NCI-H1694 treated with DMSO at 0.1 percent for 48 hours (cell line): ENCODE measurements around the gene HSD17B12.
"Not testable (repeated sequence)": the region's sequence is repeated elsewhere in the genome, so short reads cannot be mapped to it uniquely, and the experiment has no call there.

Experiments
- DNase-seq: peaks from one replicate; lab custom pipeline; 2025; lab: John Stamatoyannopoulos, UW

Gene HSD17B12

GRCh38 chr11:43747130-43747802 is 66.7 kb downstream of the HSD17B12 start:
- DNase-seq: no peak

- DNase-seq: no peak
Observed at GRCh38 chr11:43748095-43748494, 67.6 kb downstream of the HSD17B12 start.

DNA sequence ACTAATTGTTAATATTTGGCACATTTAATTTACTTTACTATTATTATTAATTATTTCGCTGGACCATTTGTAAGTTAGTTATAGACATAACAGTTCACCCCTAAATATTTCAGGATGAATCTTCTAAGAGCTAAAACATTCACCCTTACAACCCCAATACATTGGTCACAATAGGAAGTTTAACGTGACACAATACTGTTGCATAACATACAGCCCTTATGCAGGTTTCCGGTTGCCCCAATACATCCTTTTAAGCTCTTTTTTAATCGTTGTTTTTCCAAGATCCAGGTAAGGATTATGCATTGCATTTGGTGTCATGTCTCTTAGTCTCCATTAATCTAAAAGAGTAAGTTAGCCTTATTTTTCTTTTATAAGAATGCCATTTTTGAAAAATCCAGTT is 71.2 kb downstream of the HSD17B12 start:
- DNase-seq: no peak

DNA sequence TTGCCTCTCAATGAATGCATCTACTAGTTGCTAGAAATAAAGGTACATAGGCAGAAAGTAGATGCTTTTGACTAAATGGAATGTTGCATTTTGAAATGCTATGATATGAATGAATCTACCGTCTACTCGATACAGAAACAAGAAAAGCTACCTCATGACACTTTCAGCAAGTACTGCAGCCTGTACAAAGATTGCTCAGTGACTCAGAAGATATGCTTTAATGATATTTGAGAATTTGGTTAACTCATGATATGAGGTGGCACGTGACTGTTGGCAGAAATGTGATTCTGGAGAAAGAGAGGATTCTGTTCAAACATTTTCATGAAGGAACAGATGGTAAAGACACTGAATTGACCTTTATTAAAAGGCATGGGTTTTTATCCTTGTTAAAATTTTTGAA is 76.0 kb downstream of the HSD17B12 start:
- DNase-seq: no peak

- DNase-seq: no peak
Observed at GRCh38 chr11:43758927-43759326, 78.4 kb downstream of the HSD17B12 start.

- DNase-seq: no peak
Observed at GRCh38 chr11:43760902-43761301, 80.4 kb downstream of the HSD17B12 start.

DNA sequence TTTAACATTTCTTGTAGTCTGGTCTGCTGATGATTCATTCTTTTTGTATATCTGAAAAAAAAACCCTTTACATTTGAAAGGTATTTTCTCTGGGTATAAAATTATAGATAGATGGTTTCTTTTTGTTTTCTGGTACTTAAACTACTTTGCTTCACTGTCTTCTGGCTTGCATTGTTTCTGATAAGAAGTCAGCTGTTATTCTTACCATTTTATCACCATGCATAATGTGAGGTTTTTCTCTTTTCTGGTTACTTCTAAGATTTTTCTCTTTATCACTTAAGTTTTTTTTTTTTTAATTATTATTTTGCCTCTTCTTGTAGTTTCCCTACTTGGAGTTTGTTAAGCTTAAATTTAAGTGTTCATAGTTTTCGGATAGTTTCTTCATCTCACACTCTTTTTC is 84.7 kb downstream of the HSD17B12 start:
- DNase-seq: no peak

- not testable (repeated sequence) for DNase-seq
Observed at GRCh38 chr11:43768654-43769053, 88.1 kb downstream of the HSD17B12 start.

DNA sequence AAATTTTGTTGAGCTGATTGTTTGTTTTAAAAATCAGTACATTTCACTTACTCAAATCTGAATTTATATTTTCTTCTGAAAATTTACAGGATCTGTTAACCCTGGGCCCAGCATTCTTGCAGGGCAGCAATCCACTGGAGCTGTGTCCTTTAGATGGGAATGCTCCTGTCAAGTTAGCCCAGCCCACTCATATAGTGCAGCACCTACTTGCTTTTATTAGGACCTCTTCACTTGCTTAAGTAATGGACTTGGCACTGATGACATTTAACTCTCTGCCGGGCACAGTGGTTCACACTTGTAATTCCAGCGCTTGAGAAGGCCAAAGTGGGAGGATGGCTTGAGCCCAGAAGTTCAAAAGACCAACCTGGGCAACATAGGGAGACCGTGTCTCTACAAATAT is 89.6 kb downstream of the HSD17B12 start:
- no peak for DNase-seq

GRCh38 chr11:43772733-43773132 is 92.2 kb downstream of the HSD17B12 start:
- DNase-seq: no peak

DNA sequence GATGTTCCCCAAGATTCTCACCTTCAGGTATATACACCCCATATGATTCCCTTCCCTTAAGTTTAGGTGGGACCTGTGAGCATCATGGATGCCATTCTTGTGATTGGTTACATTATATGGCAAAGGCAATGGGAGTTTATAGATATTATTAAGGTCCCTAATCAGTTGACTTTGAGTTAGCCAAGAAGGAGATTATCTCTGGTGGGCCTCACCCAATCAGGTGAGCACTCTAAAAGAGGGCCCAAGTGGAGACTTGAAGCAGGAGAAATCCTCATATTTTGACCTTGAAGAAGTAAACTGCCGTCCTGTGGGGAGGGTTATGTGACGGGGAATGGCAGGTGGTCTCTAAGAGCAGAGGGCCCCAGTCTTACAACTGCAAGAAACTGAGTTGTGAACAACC is 94.2 kb downstream of the HSD17B12 start:
- DNase-seq: no peak

GRCh38 chr11:43779306-43779705 is 98.8 kb downstream of the HSD17B12 start:
- DNase-seq: no peak

GRCh38 chr11:43784301-43784700 is 103.8 kb downstream of the HSD17B12 start:
- no peak for DNase-seq

GRCh38 chr11:43784866-43785265 is 104.3 kb downstream of the HSD17B12 start:
- DNase-seq: no peak

DNA sequence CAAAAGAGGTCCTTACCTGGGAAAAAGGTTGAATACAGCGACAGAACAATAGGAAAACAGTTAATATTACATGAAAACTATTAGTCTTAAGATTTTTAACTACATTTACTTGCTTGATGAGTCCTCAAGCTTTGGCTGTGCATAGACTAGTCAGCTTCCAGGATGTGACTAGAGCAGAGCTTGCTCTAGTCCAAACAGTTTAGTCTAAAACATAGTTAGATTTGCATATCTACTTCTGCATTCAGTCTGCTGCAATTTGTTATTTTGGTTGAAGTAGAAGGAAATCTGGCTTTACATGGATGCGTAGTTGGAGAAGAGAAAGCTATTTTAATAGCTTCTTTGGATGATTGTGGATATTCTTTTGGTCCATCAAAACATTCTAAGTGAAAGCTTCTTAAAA is 104.8 kb downstream of the HSD17B12 start:
- DNase-seq: no peak

DNA sequence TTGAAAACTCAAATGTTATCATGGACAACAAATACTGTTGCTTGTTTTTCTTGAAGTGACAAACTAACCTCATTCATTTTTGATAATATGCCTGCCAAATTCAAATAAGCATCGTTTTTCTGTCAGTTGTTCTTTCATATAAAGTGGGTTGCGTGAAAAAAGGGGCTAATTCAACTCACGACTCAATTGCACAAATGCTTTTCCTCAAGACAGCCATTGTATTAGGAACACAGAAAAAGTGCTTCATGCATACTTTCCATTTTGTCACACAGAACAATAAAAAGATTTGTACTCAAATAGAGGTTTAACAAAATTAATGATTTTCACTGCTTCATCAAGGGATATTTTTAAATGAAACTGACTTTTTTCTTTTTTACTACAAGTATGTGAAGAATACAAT is 105.5 kb downstream of the HSD17B12 start:
- DNase-seq: no peak

- no peak for DNase-seq
Observed at GRCh38 chr11:43787824-43788223, 107.3 kb downstream of the HSD17B12 start.

GRCh38 chr11:43788421-43788820 is 107.9 kb downstream of the HSD17B12 start:
- DNase-seq: peak; percentile 41

DNA sequence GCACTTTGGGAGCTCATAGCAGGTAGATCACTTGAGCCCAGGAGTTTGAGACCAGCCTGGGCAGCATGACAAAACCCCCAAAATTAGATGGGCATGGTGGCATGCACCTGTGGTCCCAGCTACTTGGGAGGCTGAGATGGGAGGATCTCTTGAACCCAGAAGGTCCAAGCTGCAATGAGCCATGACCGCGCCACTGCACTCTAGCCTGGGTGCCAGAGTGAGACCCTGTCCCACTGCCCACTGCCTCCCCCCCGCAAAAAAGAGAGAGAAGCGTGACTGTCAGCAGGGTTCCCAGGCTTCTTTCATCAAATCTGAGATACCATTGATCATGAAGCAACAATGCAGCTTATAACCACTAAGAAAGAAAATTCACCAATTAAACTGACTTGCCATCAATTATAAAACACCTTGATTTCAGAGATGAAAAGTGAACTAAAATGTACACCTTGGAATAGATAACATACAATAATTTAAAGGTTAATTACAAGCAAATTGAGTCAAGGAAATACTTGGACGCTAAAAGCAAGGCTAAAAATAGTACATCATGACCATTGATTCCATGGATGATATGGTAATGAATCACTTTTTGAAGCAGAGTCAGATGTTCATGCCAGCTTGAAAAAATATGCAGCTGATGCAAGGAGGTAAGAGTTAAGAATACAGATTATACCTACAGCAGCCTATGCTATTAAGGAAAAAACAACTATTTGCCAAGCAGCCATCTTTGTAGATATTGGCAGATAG is 109.3 kb downstream of the HSD17B12 start:
- DNase-seq: no peak

- no peak for DNase-seq
Observed at GRCh38 chr11:43790444-43790794, 109.9 kb downstream of the HSD17B12 start.

- DNase-seq: no peak
Observed at GRCh38 chr11:43797337-43797736, 116.8 kb downstream of the HSD17B12 start.

DNA sequence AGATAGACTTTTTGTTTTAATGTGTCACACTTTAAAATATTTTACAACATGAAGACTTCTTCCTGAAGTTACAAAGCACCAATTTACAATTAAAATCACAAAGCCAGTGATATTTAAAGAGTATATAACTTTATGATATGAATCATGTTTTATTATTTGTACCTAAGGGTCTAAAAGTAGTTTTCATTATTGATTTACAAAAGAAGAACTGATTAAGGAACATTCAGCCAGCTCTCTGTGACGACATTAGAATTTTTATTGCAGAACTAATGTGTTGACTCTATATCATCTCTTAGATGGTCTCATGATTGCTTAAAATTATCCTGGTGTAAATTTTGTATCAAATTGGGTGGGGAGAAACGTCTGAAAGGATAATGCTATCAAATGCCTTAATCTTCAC is 117.3 kb downstream of the HSD17B12 start:
- no peak for DNase-seq

DNA sequence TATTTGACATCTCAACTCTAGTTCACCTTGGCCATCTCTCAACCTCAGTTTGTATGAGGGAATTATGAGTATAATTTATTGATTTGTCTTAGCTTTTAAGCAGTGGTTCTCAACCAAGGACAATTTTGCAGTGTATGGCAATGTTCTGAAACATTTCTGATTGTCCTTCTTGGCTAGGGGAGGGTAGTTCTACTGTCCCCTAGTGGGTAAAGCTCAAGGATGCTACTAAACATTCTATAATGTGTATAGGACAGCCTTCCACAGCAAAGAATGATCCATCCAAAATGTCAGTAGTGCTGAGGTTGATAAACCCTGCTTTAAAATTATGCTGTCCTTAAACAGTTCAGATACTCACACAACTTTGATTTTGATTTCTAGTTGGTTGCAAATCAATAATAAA is 122.0 kb downstream of the HSD17B12 start:
- peak; percentile 11 for DNase-seq

- DNase-seq: no peak
Observed at GRCh38 chr11:43803766-43804165, 123.2 kb downstream of the HSD17B12 start.
